CMK (cell line): ENCODE measurements around the gene SUSD3.
"Not testable (repeated sequence)": the region's sequence is repeated elsewhere in the genome, so short reads cannot be mapped to it uniquely, and the experiment has no call there.

Experiments
- DNase-seq: peaks from one replicate; pipeline ENCODE4 v3.0.0-alpha.2; 2010; ENCODE audit warnings: low read depth

SUSD3 gene

GRCh38 chr9:93111001-93111370 is 52.5 kb downstream of the SUSD3 start:
- no peak for DNase-seq

- DNase-seq, result no peak
Measured at GRCh38 chr9:93111371-93112115, 53.0 kb downstream of the SUSD3 start.

- no peak for DNase-seq
Measured at GRCh38 chr9:93112116-93112863, 53.8 kb downstream of the SUSD3 start.

- no peak for DNase-seq
Measured at GRCh38 chr9:93112864-93113389, 54.4 kb downstream of the SUSD3 start.

GRCh38 chr9:93114169-93114983 is 55.9 kb downstream of the SUSD3 start:
- no peak for DNase-seq

GRCh38 chr9:93114984-93115335 is 56.5 kb downstream of the SUSD3 start:
- DNase-seq, result no peak

- DNase-seq, result no peak
Measured at GRCh38 chr9:93115486-93116071, 57.1 kb downstream of the SUSD3 start.

GRCh38 chr9:93116072-93116961 is 57.8 kb downstream of the SUSD3 start:
- DNase-seq, result no peak

- DNase-seq, result not testable (repeated sequence)
Measured at GRCh38 chr9:93117521-93117920, 59.0 kb downstream of the SUSD3 start.

- DNase-seq, result no peak
Measured at GRCh38 chr9:93117924-93118862, 59.7 kb downstream of the SUSD3 start.

- DNase-seq, result no peak
Measured at GRCh38 chr9:93118863-93119702, 60.6 kb downstream of the SUSD3 start.

GRCh38 chr9:93119703-93119952 is 61.1 kb downstream of the SUSD3 start:
- no peak for DNase-seq

- no peak for DNase-seq
Measured at GRCh38 chr9:93119953-93120845, 61.7 kb downstream of the SUSD3 start.

- no peak for DNase-seq
Measured at GRCh38 chr9:93120846-93121315, 62.4 kb downstream of the SUSD3 start.

GRCh38 chr9:93121316-93122241 is 63.1 kb downstream of the SUSD3 start:
- no peak for DNase-seq

GRCh38 chr9:93122721-93123221 is 64.3 kb downstream of the SUSD3 start:
- no peak for DNase-seq
